Tongue (tissue), 2 donors: ENCODE measurements around the gene NBPF14. TPM values are rescaled to one million over a fixed set of nuclear protein-coding genes. Genes with fewer than 3 reads are reported as not detected.

ENCODE experiments used
- small RNA-seq: library from RNA; depleted of rRNA; stranded (forward); fragments of <200 nt; gene quantifications from one replicate; pipeline ENCODE3, GENCODE V24; 2014; ENCODE audit warnings: low replicate concordance
- total RNA-seq: library from RNA; depleted of rRNA; stranded (reverse); fragments of >200 nt; gene quantifications from one replicate; pipeline ENCODE4 v1.2.3, GENCODE V29; 2014

Gene NBPF14
- total RNA-seq, 1 donor from 2014 or later: 39.2 TPM

Small RNAs within 50 kb of the gene (small RNA-seq; reads per million reads assigned to genes)
- gene RF00003: 0.66 reads per million, percentile 80 among the genes with 10 or more reads in this experiment

Other genes starting within 250 kb of the NBPF14 start
- not detected for gene PPIAL4G, start 112.7 kb downstream of the NBPF14 start, total RNA-seq
- 54.2 TPM for gene NUDT4B, start 152.8 kb upstream of the NBPF14 start, total RNA-seq
- gene PDE4DIP, start 248.4 kb upstream of the NBPF14 start, total RNA-seq: 1,550 TPM